ENCODE results near the gene SWAP70. TPM values are rescaled to one million over a fixed set of nuclear protein-coding genes. Genes with fewer than 3 reads are reported as not detected.

The SWAP70 gene
- total and polyA plus RNA-seq, 10 donors = 34.9 to 130 (median 108) TPM

GRCh38 chr11:9772218-9772617 lies 108.3 kb downstream of the SWAP70 start:
- intact Hi-C loops (cut with DNase I; ENCODE audit: low total_unique reads) = no loop called here
- WGBS, 5 donors = 93 to 100% (median 99%) methylated on average over 4 of the region's 4 CpGs
- peaks cover 0 to 7% (median 0%) of the 10 kb centered on the region in 6 donors for H3K36me3 ChIP-seq

GRCh38 chr11:9773524-9773923 lies 109.6 kb downstream of the SWAP70 start:
- H3K9me3 ChIP-seq = no peaks in the 10 kb centered on the region
- no peaks in the 10 kb centered on the region for H3K27me3 ChIP-seq (replicated peaks in 1 of 7)
- H3K27ac ChIP-seq = no peak overlapping the region
- intact Hi-C loops (cut with DNase I; ENCODE audit: low total_unique reads) = no loop called here
- WGBS, 5 donors = 94 to 98% (median 96%) methylated on average over 2 of the region's 2 CpGs
- H3K4me1 ChIP-seq = no peaks in the 10 kb centered on the region
- peaks cover 0 to 20% (median 2%) of the 10 kb centered on the region in 6 donors for H3K36me3 ChIP-seq
- no peak overlapping the region for H3K4me3 ChIP-seq
- no peak for DNase-seq
- no peak for TF ChIP-seq POLR2AphosphoS5 (IDR thresholded peaks at IDR 0.05)
- TF ChIP-seq CTCF (IDR thresholded peaks at IDR 0.05 in 8 of 11, conservative IDR thresholded peaks at IDR 0.05 in 3 of 11) = no peak
- no peak for TF ChIP-seq POLR2A (IDR thresholded peaks at IDR 0.05)

More at GRCh38 chr11:9772218-9772617, 108.3 kb downstream of the SWAP70 start:
- Histone ChIP-seq H3K9me3 (no peaks in the 10 kb centered on the region), H3K27me3 (replicated peaks in 1 of 7) (no peaks in the 10 kb centered on the region), H3K4me3 (no peak overlapping the region), H3K27ac (no peak overlapping the region), H3K4me1 (no peaks in the 10 kb centered on the region)
- DNase-seq = no peak
- TF ChIP-seq POLR2AphosphoS5 (IDR thresholded peaks at IDR 0.05) (no peak), POLR2A (IDR thresholded peaks at IDR 0.05) (no peak), CTCF (IDR thresholded peaks at IDR 0.05 in 8 of 11, conservative IDR thresholded peaks at IDR 0.05 in 3 of 11) (no peak)

DNA sequence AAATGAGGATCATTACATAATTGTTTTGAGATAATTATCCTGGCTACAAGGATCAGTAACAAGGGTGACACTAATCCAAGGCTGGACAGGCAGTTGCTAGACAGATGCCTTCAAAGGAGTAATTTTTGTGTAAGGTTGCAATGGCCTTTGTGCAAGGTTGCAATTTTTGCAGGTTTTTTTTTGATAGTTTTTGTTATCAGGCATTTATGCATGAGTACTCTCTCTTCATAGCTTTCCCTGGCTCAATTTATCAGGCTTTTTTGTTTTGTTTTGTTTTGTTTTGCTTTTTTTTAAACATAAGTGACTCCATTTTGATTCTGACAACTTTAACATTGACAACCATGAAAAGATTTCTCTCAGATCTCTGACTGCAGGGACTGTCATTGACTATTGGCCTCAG lies 110.2 kb downstream of the SWAP70 start:
- intact Hi-C loops (cut with DNase I; ENCODE audit: low total_unique reads) = no loop called here
- no peaks in the 10 kb centered on the region for H3K27me3 ChIP-seq (replicated peaks in 1 of 7)
- no peaks in the 10 kb centered on the region for H3K9me3 ChIP-seq
- H3K36me3 ChIP-seq = peaks cover 0 to 26% (median 4%) of the 10 kb centered on the region in 6 donors
- TF ChIP-seq CTCF (IDR thresholded peaks at IDR 0.05 in 8 of 11, conservative IDR thresholded peaks at IDR 0.05 in 3 of 11) (no peak), POLR2AphosphoS5 (IDR thresholded peaks at IDR 0.05) (no peak), POLR2A (IDR thresholded peaks at IDR 0.05) (no peak)
- no peak overlapping the region for H3K4me3 ChIP-seq
- H3K4me1 ChIP-seq = no peaks in the 10 kb centered on the region
- no peak for DNase-seq
- H3K27ac ChIP-seq = no peak overlapping the region

DNA sequence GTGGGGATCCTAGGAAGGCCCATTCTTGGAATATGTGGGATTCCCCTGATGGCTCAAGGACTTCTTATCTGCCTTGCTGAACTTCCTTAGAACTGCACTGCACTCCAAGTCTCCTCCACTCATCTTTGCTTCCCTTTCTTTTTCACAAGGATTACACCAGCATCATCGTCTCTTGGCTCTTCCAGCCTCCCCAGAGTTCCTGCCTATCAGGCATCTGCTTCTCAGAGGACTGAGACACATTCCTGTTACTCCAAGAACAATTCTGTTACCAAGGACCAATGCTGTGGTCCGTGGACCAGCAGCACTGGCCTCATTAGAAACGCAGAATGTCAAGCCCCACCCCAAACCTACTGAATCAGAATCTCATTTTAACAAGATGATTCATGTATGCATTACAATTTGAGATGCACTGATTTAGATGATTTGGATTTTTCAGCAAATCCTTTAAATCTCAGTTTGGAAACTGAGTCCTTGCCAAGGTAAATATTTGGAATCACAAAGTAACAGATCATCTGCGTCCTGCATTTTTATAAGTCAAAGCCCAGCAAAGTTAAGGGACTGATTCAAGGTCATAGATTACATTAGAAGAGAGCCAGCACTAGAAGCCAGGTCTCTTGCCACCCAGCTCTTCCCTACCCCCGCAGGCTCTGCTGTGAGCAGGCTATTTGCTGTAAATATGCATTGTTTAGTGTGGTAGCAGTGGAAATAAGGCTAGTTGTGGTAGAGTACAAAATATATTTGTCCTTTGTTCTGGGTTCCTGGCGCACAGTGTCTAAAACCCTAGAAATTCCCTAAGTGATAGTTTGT lies 110.9 kb downstream of the SWAP70 start:
- no peaks in the 10 kb centered on the region for H3K27me3 ChIP-seq (replicated peaks in 1 of 7)
- no peak for DNase-seq
- H3K4me3 ChIP-seq = no peak overlapping the region
- intact Hi-C loops (cut with DNase I; ENCODE audit: low total_unique reads) = no loop called here
- H3K27ac ChIP-seq = no peak overlapping the region
- 55 to 82% (median 63%) methylated on average over 6 of the region's 6 CpGs for WGBS, 5 donors
- H3K36me3 ChIP-seq = peaks cover 2 to 33% (median 9%) of the 10 kb centered on the region in 6 donors
- H3K9me3 ChIP-seq = no peaks in the 10 kb centered on the region
- TF ChIP-seq POLR2A (IDR thresholded peaks at IDR 0.05) = no peak
- TF ChIP-seq CTCF (IDR thresholded peaks at IDR 0.05 in 8 of 11, conservative IDR thresholded peaks at IDR 0.05 in 3 of 11) = no peak
- no peak for TF ChIP-seq POLR2AphosphoS5 (IDR thresholded peaks at IDR 0.05)
- no peaks in the 10 kb centered on the region for H3K4me1 ChIP-seq

Measured in spleen (tissue), 11 donors.